22Rv1 (cell line): Measurements from ENCODE around the gene SLC25A21.

Source experiments
- H3K27ac ChIP-seq: fragments of 450-650 bp; 2 replicates; pipeline ENCODE4 v1.5.1; 2017
- CTCF ChIP-seq: fragments of 450-650 bp; IDR thresholded peaks from 2 replicates; pipeline ENCODE4 v1.5.1; 2017; ENCODE audit warnings: mild to moderate bottlenecking
- ZFX ChIP-seq: fragments of 450-650 bp; IDR thresholded peaks from 2 replicates; pipeline ENCODE4 v1.6.1; 2017; ENCODE audit warnings: antibody characterized with exemption, borderline replicate concordance

The SLC25A21 gene

GRCh38 chr14:36955376-36955775 is 217.0 kb downstream of the SLC25A21 start:
- TF ChIP-seq CTCF (no peak), ZFX (no peak)
- H3K27ac ChIP-seq: no peak overlapping the region

- TF ChIP-seq ZFX (no peak), CTCF (no peak)
- no peak overlapping the region for H3K27ac ChIP-seq
These were observed 219.7 kb downstream of the SLC25A21 start for GRCh38 chr14:36952689-36953088.

GRCh38 chr14:36951380-36951911 is 221.0 kb downstream of the SLC25A21 start:
- TF ChIP-seq ZFX (no peak), CTCF (no peak)
- no peak overlapping the region for H3K27ac ChIP-seq

- no peak overlapping the region for H3K27ac ChIP-seq
- TF ChIP-seq ZFX: no peak
- no peak for TF ChIP-seq CTCF
These were observed 221.6 kb downstream of the SLC25A21 start for GRCh38 chr14:36950812-36951211.

- H3K27ac ChIP-seq: no peak overlapping the region
- TF ChIP-seq ZFX: no peak
- no peak for TF ChIP-seq CTCF
These were observed 223.0 kb downstream of the SLC25A21 start for GRCh38 chr14:36949371-36949770.

- TF ChIP-seq CTCF: no peak
- no peak for TF ChIP-seq ZFX
- no peak overlapping the region for H3K27ac ChIP-seq
These were observed 224.1 kb downstream of the SLC25A21 start for GRCh38 chr14:36948157-36948859.

GRCh38 chr14:36947362-36947761 is 225.0 kb downstream of the SLC25A21 start:
- no peak overlapping the region for H3K27ac ChIP-seq
- TF ChIP-seq CTCF: no peak
- no peak for TF ChIP-seq ZFX
